Measurements from ENCODE around the gene PDE9A. TPM values are rescaled to one million over a fixed set of nuclear protein-coding genes. Genes with fewer than 3 reads are reported as not detected.

The PDE9A gene
- total and polyA plus RNA-seq, 2 experiments from 2014 or later = 26.5 to 31.1 TPM

GRCh38 chr21:42663200-42663750 lies 9.9 kb downstream of the PDE9A start:
- Histone ChIP-seq H3K36me3 (ENCODE audit: insufficient read depth) (no peaks in the 10 kb centered on the region), H3K4me1 (ENCODE audit: insufficient read depth) (peaks cover 16% of the 10 kb centered on the region), H4K20me1 (replicated peaks; ENCODE audit: insufficient read depth) (peaks cover 19% of the 10 kb centered on the region), H3K9me2 (ENCODE audit: insufficient read depth) (no peaks in the 10 kb centered on the region), H3K27me3 (ENCODE audit: insufficient read depth) (no peaks in the 10 kb centered on the region), H2AFZ (no peak overlapping the region), H3K4me3 (no peak overlapping the region), H3F3A (replicated peaks; ENCODE audit: low read depth) (0 out of 2 replicates have a peak, but pooled peaks cover 14% of the 10 kb centered on the region), H3K27ac (ENCODE audit: low read depth) (no peak overlapping the region), H3K79me2 (replicated peaks; ENCODE audit: insufficient read depth) (peaks cover 55% of the 10 kb centered on the region), H3K4me2 (no peak overlapping the region)
- DNase-seq (ENCODE audit: low spot score) (no peak), ATAC-seq (no peak)
- no peak overlapping the region for H3K27ac Mint-ChIP-seq
- H3K27me3 Mint-ChIP-seq (ENCODE audit: insufficient read depth, low read depth, poor library complexity) = peaks cover 2% of the 10 kb centered on the region
- H3K4me3 Mint-ChIP-seq = no peak overlapping the region
- no peaks in the 10 kb centered on the region for H3K9me3 Mint-ChIP-seq
- H3K36me3 Mint-ChIP-seq (ENCODE audit: low read depth) = peaks cover 11% of the 10 kb centered on the region; the same call in 2 of the 3 replicates
- TF ChIP-seq ZNF462 (CRISPR knock-in tag; IDR thresholded peaks at IDR 0.05) (no peak), NANOG (IDR thresholded peaks at IDR 0.05; ENCODE audit: borderline replicate concordance) (no peak), REST (IDR thresholded peaks at IDR 0.05; ENCODE audit: unreplicated experiment) (no peak), CTCF (conservative IDR thresholded peaks at IDR 0.05; ENCODE audit: low read depth in 2 of 2) (no peak), POLR2AphosphoS5 (IDR thresholded peaks at IDR 0.05; ENCODE audit: low read depth) (no peak), ZNF331 (CRISPR knock-in tag; IDR thresholded peaks at IDR 0.05; ENCODE audit: low read depth) (no peak), ZNF114 (CRISPR knock-in tag; IDR thresholded peaks at IDR 0.05) (no peak), CREB1 (CRISPR knock-in tag; IDR thresholded peaks at IDR 0.05; ENCODE audit: low read depth) (no peak), EZH2phosphoT487 (IDR thresholded peaks at IDR 0.05; ENCODE audit: unreplicated experiment) (no peak), EZH2 (IDR thresholded peaks at IDR 0.05; ENCODE audit: low read depth, unreplicated experiment) (no peak), ETS1 (IDR thresholded peaks at IDR 0.05) (no peak), JUNB (IDR thresholded peaks at IDR 0.05; ENCODE audit: unreplicated experiment) (no peak), STAT1 (IDR thresholded peaks at IDR 0.05; ENCODE audit: unreplicated experiment) (no peak)
- peaks cover 32% of the 10 kb centered on the region for H3K4me1 Mint-ChIP-seq
